ENCODE data around the gene PDLIM5. TPM values are rescaled to one million over a fixed set of nuclear protein-coding genes. Genes with fewer than 3 reads are reported as not detected.

PDLIM5 gene
- total RNA-seq, 1 experiment from 2014 or later: 44.7 TPM

GRCh38 chr4:94530073-94530472, 78.3 kb downstream of the PDLIM5 start:
- Histone ChIP-seq H3K36me3 (ENCODE audit: control insufficient read depth, insufficient read depth, low read length) (no peaks in the 10 kb centered on the region), H3K27ac (ENCODE audit: low read length) (no peak overlapping the region), H3K9me3 (ENCODE audit: control insufficient read depth, insufficient read depth, low read depth, low read length) (no peaks in the 10 kb centered on the region), H3K27me3 (ENCODE audit: control insufficient read depth, insufficient read depth, low read length) (no peaks in the 10 kb centered on the region), H3K4me1 (ENCODE audit: control insufficient read depth, insufficient read depth, low read length) (no peaks in the 10 kb centered on the region), H3K4me3 (ENCODE audit: low read depth in 2 of 2, low read length in 2 of 2) (no peak overlapping the region)
- DNase-seq (ENCODE audit: low read depth, low spot score): no peak
- no peak for ATAC-seq
- intact Hi-C loops (cut with micrococcal nuclease; ENCODE audit: unreplicated experiment): no loop called here
- no TSS peak for BruUV-seq (replicated peaks)
- ChIA-PET CTCF (no interaction called here), POLR2A (no interaction called here)
- in situ Hi-C loops (cut with HindIII; ENCODE audit: low pct_unique_long_range_greater_than_20kb, low sequenced_read_pairs): no loop called here
- no peak for TF ChIP-seq CTCF (IDR thresholded peaks at IDR 0.05)
- no peak for TF ChIP-seq SIN3A (IDR thresholded peaks at IDR 0.05; ENCODE audit: borderline replicate concordance, insufficient read depth, low read depth, low read length)
- no peak for TF ChIP-seq TCF7L2 (IDR thresholded peaks at IDR 0.05; ENCODE audit: low read depth, low read length)
- TF ChIP-seq POLR2AphosphoS5 (IDR thresholded peaks at IDR 0.05; ENCODE audit: low read depth, low read length): no peak
- no peak for TF ChIP-seq REST (IDR thresholded peaks at IDR 0.05; ENCODE audit: insufficient read depth in 1 of 2, low read depth in 2 of 2, low read length in 1 of 2)

- no peaks in the 10 kb centered on the region for H3K27me3 ChIP-seq (ENCODE audit: control insufficient read depth, insufficient read depth, low read length)
- no peak overlapping the region for H3K4me3 ChIP-seq (ENCODE audit: low read depth in 2 of 2, low read length in 2 of 2)
- intact Hi-C loops (cut with micrococcal nuclease; ENCODE audit: unreplicated experiment) (no loop called here), in situ Hi-C loops (cut with HindIII; ENCODE audit: low pct_unique_long_range_greater_than_20kb, low sequenced_read_pairs) (no loop called here)
- TF ChIP-seq POLR2AphosphoS5 (IDR thresholded peaks at IDR 0.05; ENCODE audit: low read depth, low read length) (no peak), SIN3A (IDR thresholded peaks at IDR 0.05; ENCODE audit: borderline replicate concordance, insufficient read depth, low read depth, low read length) (no peak), TCF7L2 (IDR thresholded peaks at IDR 0.05; ENCODE audit: low read depth, low read length) (no peak), CTCF (IDR thresholded peaks at IDR 0.05) (no peak), REST (IDR thresholded peaks at IDR 0.05; ENCODE audit: insufficient read depth in 1 of 2, low read depth in 2 of 2, low read length in 1 of 2) (no peak)
- H3K4me1 ChIP-seq (ENCODE audit: control insufficient read depth, insufficient read depth, low read length): no peaks in the 10 kb centered on the region
- ChIA-PET CTCF (no interaction called here), POLR2A (no interaction called here)
- BruUV-seq (replicated peaks): no TSS peak
- ATAC-seq (no peak), DNase-seq (ENCODE audit: low read depth, low spot score) (no peak)
- H3K27ac ChIP-seq (ENCODE audit: low read length): no peak overlapping the region
- no peaks in the 10 kb centered on the region for H3K9me3 ChIP-seq (ENCODE audit: control insufficient read depth, insufficient read depth, low read depth, low read length)
- no peaks in the 10 kb centered on the region for H3K36me3 ChIP-seq (ENCODE audit: control insufficient read depth, insufficient read depth, low read length)
Observed at GRCh38 chr4:94531991-94532789, 80.4 kb downstream of the PDLIM5 start.
